OCI-LY1 (cell line): ENCODE results near the gene TNNT1.

ENCODE experiments used
- H2AFZ ChIP-seq: fragments of 200-600 bp; sonication (generic), shearing (Covaris generic); 2 replicates; pipeline ENCODE4 v1.6.0; 2014; ENCODE audit warnings: antibody characterized with exemption, mild to moderate bottlenecking, low read length
- H3F3A ChIP-seq: fragments of 200-600 bp; sonication (generic), shearing (Covaris generic); 2 replicates; pipeline ENCODE4 v1.6.0; 2014; ENCODE audit warnings: mild to moderate bottlenecking, antibody characterized with exemption, low read length, moderate library complexity; ENCODE audit not compliant: insufficient read depth
- H3K27ac ChIP-seq: fragments of 200-600 bp; sonication (generic); 2 replicates; pipeline ENCODE4 v1.5.1; 2014; ENCODE audit warnings: low read length, mixed run types, mild to moderate bottlenecking, low read depth; ENCODE audit not compliant: poor library complexity, severe bottlenecking
- H3K27me3 ChIP-seq: fragments of 200-600 bp; sonication (generic); 2 replicates; pipeline ENCODE4 v1.6.0; 2014; ENCODE audit warnings: antibody characterized with exemption, mild to moderate bottlenecking, low read length, moderate library complexity; ENCODE audit not compliant: insufficient read depth
- H3K36me3 ChIP-seq: fragments of 200-600 bp; sonication (generic); 2 replicates; pipeline ENCODE4 v1.6.1; 2014; ENCODE audit warnings: mild to moderate bottlenecking, antibody characterized with exemption, low read length, moderate library complexity, mixed read lengths; ENCODE audit not compliant: insufficient read depth
- H3K4me1 ChIP-seq: fragments of 200-600 bp; sonication (generic); 2 replicates; pipeline ENCODE4 v1.5.1; 2014; ENCODE audit warnings: mild to moderate bottlenecking, low read length, moderate library complexity; ENCODE audit not compliant: insufficient read depth, severe bottlenecking
- H3K4me2 ChIP-seq: fragments of 200-600 bp; sonication (generic), shearing (Covaris generic); 2 replicates; pipeline ENCODE4 v1.6.1; 2014; ENCODE audit warnings: low read length
- H3K4me3 ChIP-seq: fragments of 200-600 bp; sonication (generic); 2 replicates; pipeline ENCODE4 v1.5.1; 2014; ENCODE audit warnings: low read length, low read depth, mild to moderate bottlenecking, mixed read lengths; ENCODE audit not compliant: poor library complexity, severe bottlenecking
- H3K79me2 ChIP-seq: fragments of 200-600 bp; shearing (Covaris generic); 2 replicates; pipeline ENCODE4 v1.6.1; 2016; ENCODE audit warnings: mixed run types, low read length, mixed read lengths; ENCODE audit not compliant: insufficient read depth
- H3K9ac ChIP-seq: fragments of 200-600 bp; sonication (generic), shearing (Covaris generic); 2 replicates; pipeline ENCODE4 v1.6.1; 2014; ENCODE audit warnings: mild to moderate bottlenecking, low read length, mixed read lengths
- H3K9me2 ChIP-seq: fragments of 200-600 bp; sonication (generic), shearing (Covaris generic); 2 replicates; pipeline ENCODE4 v1.6.1; 2014; ENCODE audit warnings: low read depth, mild to moderate bottlenecking, low read length, mixed read lengths
- H3K9me3 ChIP-seq: fragments of 200-600 bp; shearing (Covaris generic); 2 replicates; pipeline ENCODE4 v1.6.1; 2014; ENCODE audit warnings: low read length, mixed read lengths
- H4K20me1 ChIP-seq: fragments of 200-600 bp; sonication (generic), shearing (Covaris generic); 2 replicates; pipeline ENCODE4 v1.6.0; 2016; ENCODE audit warnings: mild to moderate bottlenecking, low read length; ENCODE audit not compliant: insufficient read depth
- EZH2 ChIP-seq: fragments of 200-600 bp; sonication (generic), shearing (Covaris generic); IDR thresholded peaks from 2 replicates; pipeline ENCODE4 v1.8.0; 2017; ENCODE audit warnings: borderline replicate concordance, mixed run types, mild to moderate bottlenecking, antibody characterized with exemption, low read length, moderate library complexity, mixed read lengths
- TF ChIP-seq, protein P1 (sequence below): fragments of 200-600 bp; sonication (generic), shearing (Covaris generic); IDR thresholded peaks from 2 replicates; pipeline ENCODE4 v1.5.1; 2017; ENCODE audit warnings: mild to moderate bottlenecking, antibody characterized with exemption, low read length, moderate library complexity, mixed read lengths

The TNNT1 gene

DNA sequence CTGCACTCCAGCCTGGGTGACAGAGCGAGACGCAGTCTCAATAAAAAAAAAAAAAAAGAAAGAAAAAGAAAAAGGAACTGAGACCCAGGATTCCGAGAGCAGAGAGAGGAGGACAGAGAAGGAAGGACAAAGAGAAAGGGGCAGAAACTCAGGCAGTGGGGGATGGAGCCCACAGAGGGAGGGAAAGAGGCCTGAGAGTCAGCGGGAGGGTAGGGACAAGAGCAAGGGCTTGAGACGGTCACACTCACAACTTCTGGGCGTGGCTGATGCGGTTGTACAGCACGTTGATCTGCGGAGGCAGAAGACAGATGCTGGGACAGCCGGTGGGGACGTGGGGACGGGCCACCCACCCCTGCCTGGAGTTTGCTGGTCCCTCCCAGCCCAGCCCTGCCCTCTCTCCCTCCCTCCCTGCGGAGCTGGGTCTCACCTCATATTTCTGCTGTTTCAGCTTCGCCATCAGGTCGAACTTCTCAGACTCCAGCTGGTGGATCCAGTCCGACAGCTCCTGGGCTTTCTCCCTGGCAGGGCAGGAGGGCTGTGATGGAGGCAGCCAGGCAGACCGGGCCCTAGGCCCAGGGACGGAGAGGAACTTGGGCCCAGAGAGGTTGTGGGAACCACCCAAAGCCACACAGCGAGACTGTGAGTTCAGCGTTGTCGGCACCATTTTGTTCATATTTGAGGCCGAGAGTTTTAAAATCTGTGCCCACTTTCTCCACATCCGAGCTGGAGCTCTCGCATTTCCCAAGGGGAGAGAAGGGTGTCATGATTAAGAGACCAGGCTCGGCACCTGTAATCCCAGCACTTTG is 15.2 kb downstream of the TNNT1 start:
- TF ChIP-seq, protein P1, sequence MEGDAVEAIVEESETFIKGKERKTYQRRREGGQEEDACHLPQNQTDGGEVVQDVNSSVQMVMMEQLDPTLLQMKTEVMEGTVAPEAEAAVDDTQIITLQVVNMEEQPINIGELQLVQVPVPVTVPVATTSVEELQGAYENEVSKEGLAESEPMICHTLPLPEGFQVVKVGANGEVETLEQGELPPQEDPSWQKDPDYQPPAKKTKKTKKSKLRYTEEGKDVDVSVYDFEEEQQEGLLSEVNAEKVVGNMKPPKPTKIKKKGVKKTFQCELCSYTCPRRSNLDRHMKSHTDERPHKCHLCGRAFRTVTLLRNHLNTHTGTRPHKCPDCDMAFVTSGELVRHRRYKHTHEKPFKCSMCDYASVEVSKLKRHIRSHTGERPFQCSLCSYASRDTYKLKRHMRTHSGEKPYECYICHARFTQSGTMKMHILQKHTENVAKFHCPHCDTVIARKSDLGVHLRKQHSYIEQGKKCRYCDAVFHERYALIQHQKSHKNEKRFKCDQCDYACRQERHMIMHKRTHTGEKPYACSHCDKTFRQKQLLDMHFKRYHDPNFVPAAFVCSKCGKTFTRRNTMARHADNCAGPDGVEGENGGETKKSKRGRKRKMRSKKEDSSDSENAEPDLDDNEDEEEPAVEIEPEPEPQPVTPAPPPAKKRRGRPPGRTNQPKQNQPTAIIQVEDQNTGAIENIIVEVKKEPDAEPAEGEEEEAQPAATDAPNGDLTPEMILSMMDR, result no peak
- TF ChIP-seq EZH2, result no peak
- no peak overlapping the region for H3K4me2 ChIP-seq
- H3K9me3 ChIP-seq, result no peaks in the 10 kb centered on the region
- H3K27me3 ChIP-seq, result peaks cover 6% of the 10 kb centered on the region
- H3K27ac ChIP-seq, result no peak overlapping the region
- H3K79me2 ChIP-seq, result no peaks in the 10 kb centered on the region
- no peak overlapping the region for H3K4me3 ChIP-seq
- H3K4me1 ChIP-seq, result peaks cover 4% of the 10 kb centered on the region
- no peak overlapping the region for H2AFZ ChIP-seq
- H3K36me3 ChIP-seq, result no peaks in the 10 kb centered on the region
- H4K20me1 ChIP-seq, result no peaks in the 10 kb centered on the region
- H3K9ac ChIP-seq, result no peak overlapping the region
- H3K9me2 ChIP-seq, result no peaks in the 10 kb centered on the region
- no peaks in the 10 kb centered on the region for H3F3A ChIP-seq

DNA sequence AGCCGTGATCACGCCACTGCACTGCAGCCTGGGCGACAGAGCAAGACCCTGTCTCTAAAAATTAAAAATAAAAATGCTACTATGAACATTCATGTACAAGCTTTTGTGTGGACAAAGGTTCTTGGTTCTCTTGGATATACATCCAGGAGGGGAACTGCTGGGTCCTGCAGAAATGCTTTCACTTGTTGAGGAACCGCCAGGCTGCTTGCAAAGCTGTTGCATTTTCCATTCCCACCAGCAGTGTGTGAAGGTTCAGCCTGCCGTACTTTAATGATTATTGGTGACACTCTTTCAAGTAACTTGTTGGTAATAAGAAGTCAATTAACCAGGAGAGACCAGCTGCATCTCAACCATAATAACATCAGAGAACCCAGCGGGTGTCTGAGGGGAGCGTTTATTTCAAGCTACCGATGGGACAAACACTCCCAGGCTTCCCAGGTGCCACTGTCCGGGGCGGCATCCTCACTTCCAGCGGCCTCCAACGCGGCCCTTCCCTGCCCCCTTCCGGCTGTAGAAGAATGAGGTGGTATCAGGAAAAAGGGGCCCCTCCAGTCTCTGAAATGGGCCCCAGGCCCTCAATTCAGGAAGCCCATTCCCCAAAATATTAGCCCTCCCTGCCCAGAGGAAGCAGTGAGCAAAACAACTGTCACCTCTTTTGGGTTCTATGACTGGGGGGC is 16.4 kb downstream of the TNNT1 start:
- Histone ChIP-seq H3K79me2 (no peaks in the 10 kb centered on the region), H3K9me2 (no peaks in the 10 kb centered on the region), H3F3A (no peaks in the 10 kb centered on the region), H4K20me1 (no peaks in the 10 kb centered on the region), H3K9me3 (no peaks in the 10 kb centered on the region), H3K4me3 (no peak overlapping the region), H3K27ac (no peak overlapping the region), H3K27me3 (peaks cover 6% of the 10 kb centered on the region), H3K36me3 (no peaks in the 10 kb centered on the region), H3K4me1 (peaks cover 4% of the 10 kb centered on the region), H2AFZ (no peak overlapping the region), H3K9ac (no peak overlapping the region), H3K4me2 (no peak overlapping the region)
- TF ChIP-seq, protein P1, result peak; percentile 57
- no peak for TF ChIP-seq EZH2

DNA sequence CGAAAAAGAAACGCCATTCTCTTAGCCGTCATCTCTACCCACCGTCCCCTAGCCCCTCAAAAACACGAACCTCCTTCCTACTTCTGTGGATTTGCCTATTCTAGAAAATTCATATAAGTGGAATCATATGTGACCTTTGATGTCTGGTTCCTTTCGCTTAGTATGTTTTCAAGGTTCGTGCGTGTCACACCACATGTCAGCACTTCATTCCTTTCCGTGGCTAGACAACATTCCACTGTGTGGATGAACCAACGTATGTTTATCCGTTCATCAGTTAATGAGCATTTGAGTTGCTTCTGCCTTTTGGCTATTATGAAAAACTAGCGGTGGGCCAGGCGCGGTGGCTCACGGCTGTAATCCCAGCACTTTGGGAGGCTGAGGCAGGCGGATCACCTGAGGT is 17.6 kb downstream of the TNNT1 start:
- Histone ChIP-seq H2AFZ (no peak overlapping the region), H3K9me2 (no peaks in the 10 kb centered on the region), H3K79me2 (no peaks in the 10 kb centered on the region), H3K27me3 (peaks cover 6% of the 10 kb centered on the region), H3K4me3 (no peak overlapping the region), H3K27ac (no peak overlapping the region), H4K20me1 (no peaks in the 10 kb centered on the region), H3K4me2 (no peak overlapping the region), H3K4me1 (peaks cover 4% of the 10 kb centered on the region), H3F3A (no peaks in the 10 kb centered on the region), H3K9me3 (no peaks in the 10 kb centered on the region), H3K9ac (no peak overlapping the region), H3K36me3 (no peaks in the 10 kb centered on the region)
- TF ChIP-seq, protein P1, result no peak
- TF ChIP-seq EZH2, result no peak
